PFSK-1 (cell line): ENCODE measurements around the gene IL17RC.

ENCODE experiments used
- REST ChIP-seq, 2 experiments: IDR thresholded peaks; 2 replicates each; pipeline versions ENCODE4 v1.6.1 to v1.8.0; 2011 to 2012; ENCODE audit warnings: low read depth in 2 of 2, low read length in 2 of 2, control low read depth in 1 of 2, inconsistent platforms in 1 of 2, mild to moderate bottlenecking in 1 of 2, moderate library complexity in 1 of 2; ENCODE audit not compliant: insufficient read depth in 1 of 2
- TAF1 ChIP-seq: IDR thresholded peaks from 2 replicates; pipeline ENCODE4 v1.6.1; 2012; ENCODE audit warnings: low read length, control low read depth, borderline replicate concordance; ENCODE audit not compliant: insufficient read depth

- no peak for TF ChIP-seq REST (IDR thresholded peaks at IDR 0.05; ENCODE audit: insufficient read depth in 1 of 2, low read depth in 2 of 2, low read length in 2 of 2)
- TF ChIP-seq TAF1: no peak
Measured at GRCh38 chr3:9955067-9955502, 38.2 kb downstream of the IL17RC start.
